Measurements from ENCODE around the gene ORAI1. TPM values are rescaled to one million over a fixed set of nuclear protein-coding genes. Genes with fewer than 3 reads are reported as not detected.
"Not testable (repeated sequence)": the region's sequence is repeated elsewhere in the genome, so short reads cannot be mapped to it uniquely, and the experiment has no call there.

ORAI1 gene
- total RNA-seq, 1 experiment from 2014 or later, result 28.1 TPM

GRCh38 chr12:121656122-121656521, 29.8 kb downstream of the ORAI1 start:
- no peaks in the 10 kb centered on the region for H3K27me3 ChIP-seq (ENCODE audit: insufficient read depth, low read depth)
- no peak for DNase-seq
- no TSS peak for BruUV-seq (replicated peaks)
- no peaks in the 10 kb centered on the region for H3K4me1 ChIP-seq (replicated peaks; ENCODE audit: insufficient read depth)
- no peaks in the 10 kb centered on the region for H3K9me2 ChIP-seq (ENCODE audit: insufficient read depth)
- H2AFZ ChIP-seq, result no peak overlapping the region
- peaks cover 6% of the 10 kb centered on the region; the same call in 1 of the 2 replicates for H3F3A ChIP-seq (ENCODE audit: insufficient read depth, low read depth)
- no peak overlapping the region for H3K4me3 ChIP-seq
- H3K4me2 ChIP-seq, result no peak overlapping the region
- H3K36me3 ChIP-seq (ENCODE audit: low read depth), result no peaks in the 10 kb centered on the region
- H4K20me1 ChIP-seq (ENCODE audit: insufficient read depth), result no peaks in the 10 kb centered on the region
- H3K9me3 ChIP-seq (ENCODE audit: insufficient read depth, low read depth), result no peaks in the 10 kb centered on the region
- TF ChIP-seq CTCF (conservative IDR thresholded peaks at IDR 0.05) (no peak), EZH2 (IDR thresholded peaks at IDR 0.05; ENCODE audit: low read depth) (no peak)
- ChIA-PET POLR2A (ENCODE audit: unreplicated experiment) (interaction anchor here (0.6 kb wide), 1 partner anchor 57 kb away, joined by 3 read pairs; no protein-coding TSS in a partner anchor), CTCF (no interaction called here)
- intact Hi-C loops (cut with micrococcal nuclease; ENCODE audit: unreplicated experiment), result no loop called here
- H3K27ac ChIP-seq, result no peak overlapping the region
- no peaks in the 10 kb centered on the region for H3K79me2 ChIP-seq (ENCODE audit: low read depth)

DNA sequence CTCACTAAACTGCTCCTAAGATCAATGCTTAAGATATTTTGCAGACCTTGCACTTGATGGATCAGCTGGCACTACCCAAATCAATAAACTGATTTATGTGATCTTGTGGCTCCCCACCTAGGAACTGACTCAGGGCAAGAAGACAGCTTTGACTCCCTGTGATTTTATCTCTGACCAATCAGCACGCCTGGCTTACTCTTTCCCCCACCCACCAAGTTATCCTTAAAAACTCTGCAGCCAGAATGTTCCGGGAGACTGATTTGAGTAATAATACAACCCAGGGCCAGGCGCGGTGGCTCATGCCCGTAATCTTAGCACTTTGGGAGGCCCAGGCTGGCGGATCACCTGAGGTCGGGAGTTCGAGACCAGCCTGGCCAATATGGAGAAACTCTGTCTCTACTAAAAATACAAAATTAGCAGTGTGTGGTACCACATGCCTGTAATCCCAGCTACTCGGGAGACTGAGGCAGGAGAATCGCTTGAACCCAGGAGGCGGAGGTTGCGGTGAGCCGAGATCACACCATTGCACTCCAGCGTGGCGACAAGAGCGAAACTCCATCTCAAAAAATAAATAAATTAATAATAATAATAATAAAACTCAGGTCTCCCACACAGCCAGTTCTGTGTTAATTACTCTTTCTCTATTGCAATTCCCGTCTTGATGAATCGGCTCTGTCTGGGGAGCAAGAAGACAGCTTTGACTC, 31.1 kb downstream of the ORAI1 start:
- intact Hi-C loops (cut with micrococcal nuclease; ENCODE audit: unreplicated experiment), result no loop called here
- ChIA-PET POLR2A (ENCODE audit: unreplicated experiment) (no interaction called here), CTCF (no interaction called here)
- Histone ChIP-seq H3K27ac (no peak overlapping the region), H4K20me1 (ENCODE audit: insufficient read depth) (no peaks in the 10 kb centered on the region), H3K4me1 (replicated peaks; ENCODE audit: insufficient read depth) (no peaks in the 10 kb centered on the region), H3K4me2 (no peak overlapping the region), H2AFZ (no peak overlapping the region), H3K9me3 (ENCODE audit: insufficient read depth, low read depth) (no peaks in the 10 kb centered on the region), H3F3A (ENCODE audit: insufficient read depth, low read depth) (peaks cover 11% of the 10 kb centered on the region; the same call in 1 of the 2 replicates), H3K4me3 (no peak overlapping the region), H3K9me2 (ENCODE audit: insufficient read depth) (no peaks in the 10 kb centered on the region), H3K27me3 (ENCODE audit: insufficient read depth, low read depth) (no peaks in the 10 kb centered on the region), H3K79me2 (ENCODE audit: low read depth) (no peaks in the 10 kb centered on the region), H3K36me3 (ENCODE audit: low read depth) (no peaks in the 10 kb centered on the region)
- BruUV-seq (replicated peaks), result no TSS peak
- no peak for DNase-seq
- TF ChIP-seq EZH2 (IDR thresholded peaks at IDR 0.05; ENCODE audit: low read depth) (no peak), CTCF (conservative IDR thresholded peaks at IDR 0.05) (no peak)

GRCh38 chr12:121661353-121662105, 35.2 kb downstream of the ORAI1 start:
- H3K9me2 ChIP-seq (ENCODE audit: insufficient read depth); H3K27ac ChIP-seq; H2AFZ ChIP-seq; DNase-seq; H3K4me1 ChIP-seq (replicated peaks; ENCODE audit: insufficient read depth); H3K36me3 ChIP-seq (ENCODE audit: low read depth); H3K4me3 ChIP-seq; CTCF ChIA-PET; BruUV-seq (replicated peaks); H3K4me2 ChIP-seq; intact Hi-C loops (cut with micrococcal nuclease; ENCODE audit: unreplicated experiment); H3K27me3 ChIP-seq (ENCODE audit: insufficient read depth, low read depth); H4K20me1 ChIP-seq (ENCODE audit: insufficient read depth); H3K79me2 ChIP-seq (ENCODE audit: low read depth); H3K9me3 ChIP-seq (ENCODE audit: insufficient read depth, low read depth): not testable (repeated sequence)
- POLR2A ChIA-PET (ENCODE audit: unreplicated experiment), result interaction anchor here (0.6 kb wide), 1 partner anchor 370 kb away, joined by 3 read pairs; no protein-coding TSS in a partner anchor
- peaks cover 10% of the 10 kb centered on the region; the same call in 1 of the 2 replicates for H3F3A ChIP-seq (ENCODE audit: insufficient read depth, low read depth)
